Anterior cingulate cortex (tissue), 58 donors: ENCODE measurements around the gene SSR4.

Source experiments
- DNase-seq, 58 donors: peaks; one replicate each; lab custom pipeline; 2025; lab: John Stamatoyannopoulos, UW

SSR4 gene

DNA sequence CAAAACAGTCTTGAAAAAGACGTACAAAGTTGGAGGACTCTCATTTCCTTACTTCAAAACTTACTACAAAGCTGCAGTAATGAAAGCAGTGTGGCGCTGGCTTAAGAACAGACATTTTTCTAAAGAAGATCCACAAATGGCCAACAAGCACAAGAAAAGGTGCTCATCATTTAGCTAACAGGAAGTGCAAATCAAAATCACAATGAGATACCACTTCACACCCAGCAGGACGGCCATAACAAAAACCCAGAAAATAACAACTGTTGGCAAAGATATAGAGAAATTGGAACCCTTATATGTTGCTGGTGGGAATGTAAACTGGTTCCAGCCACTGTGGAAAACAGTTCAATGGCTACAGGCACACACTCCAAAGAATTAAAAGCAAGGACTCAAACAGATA, 32.5 kb downstream of the SSR4 start:
- DNase-seq, result no peak

DNA sequence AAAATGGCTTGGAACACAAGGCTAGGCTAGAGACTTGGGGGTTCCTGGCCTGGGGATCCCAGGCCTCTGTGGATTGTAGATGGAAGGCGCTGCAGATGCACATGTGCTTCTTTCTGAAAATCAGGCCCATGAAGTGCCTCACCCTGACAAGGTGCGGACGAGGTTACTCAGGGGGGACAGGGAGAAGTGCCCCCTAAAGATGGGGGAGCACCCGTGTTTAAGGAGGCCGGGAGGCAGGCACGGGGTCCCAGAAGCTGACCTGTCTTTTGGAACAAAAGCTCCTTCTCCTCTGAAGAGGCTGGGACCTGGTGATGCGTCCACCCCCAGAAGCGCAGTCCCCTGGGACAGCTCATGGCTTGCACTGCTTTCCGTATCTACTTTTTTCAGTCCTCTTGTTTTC, 33.4 kb downstream of the SSR4 start:
- no peak for DNase-seq

DNA sequence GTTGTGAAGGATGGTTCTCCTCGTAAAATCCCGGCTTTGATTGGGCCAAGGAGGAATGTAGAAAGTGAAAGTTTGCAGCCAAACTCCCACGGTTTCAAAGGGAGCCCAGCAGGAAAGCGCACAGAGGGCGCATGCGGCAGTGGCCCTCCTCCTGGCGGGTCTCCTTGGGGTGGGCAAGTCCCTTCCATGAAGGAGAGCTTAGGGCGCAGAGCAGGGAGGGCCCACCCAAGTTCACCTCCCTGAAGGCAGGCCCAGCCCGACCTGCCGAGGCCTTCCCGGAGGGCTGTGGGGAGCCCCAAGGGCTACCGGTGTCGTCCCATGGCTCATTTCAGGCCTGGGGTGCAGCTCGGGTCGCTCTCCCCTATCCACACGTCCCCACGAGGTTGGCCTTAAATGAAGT, 33.8 kb downstream of the SSR4 start:
- DNase-seq, result no peak

DNA sequence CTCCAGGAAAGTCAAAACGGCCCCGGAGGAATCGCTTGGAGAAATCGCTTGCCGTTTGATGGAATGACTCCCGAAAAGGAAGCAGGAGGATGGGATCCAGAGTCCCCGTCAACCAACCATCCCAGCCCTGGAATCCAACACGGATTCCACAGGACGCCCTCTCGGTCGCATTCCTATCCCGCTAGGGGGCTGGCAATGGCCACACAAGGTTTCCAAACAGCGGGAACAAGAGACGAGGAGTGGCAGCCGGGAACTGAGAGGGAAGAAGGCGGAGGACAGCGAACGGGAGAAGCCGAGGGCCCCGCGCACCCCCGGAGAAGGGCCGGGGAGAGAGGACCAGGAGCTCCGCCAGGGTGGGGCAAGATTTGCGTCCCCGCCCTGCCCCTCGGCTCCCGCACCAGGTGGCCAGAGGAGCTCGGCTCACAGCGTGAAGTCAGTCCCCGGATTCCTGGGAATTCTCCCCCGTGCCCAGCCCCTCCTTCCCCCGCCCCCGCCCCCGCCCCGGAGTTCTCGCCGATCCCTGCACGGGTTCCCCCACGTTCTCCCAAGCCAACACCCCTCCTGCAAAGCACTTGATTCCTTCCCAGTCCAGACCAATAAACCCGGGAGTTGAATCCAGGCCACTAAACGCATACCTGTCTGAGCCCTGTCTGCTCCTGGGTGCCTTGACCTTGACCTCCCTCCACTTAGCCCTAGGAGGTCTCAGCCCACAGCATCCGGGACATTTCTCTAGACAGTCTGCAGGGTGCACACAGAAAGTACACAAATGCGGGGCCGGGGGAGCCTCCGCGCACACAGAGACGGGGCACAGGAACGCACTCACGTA, 34.5 kb downstream of the SSR4 start:
- peak in 1 of 58 donors; percentile 27 for DNase-seq

DNA sequence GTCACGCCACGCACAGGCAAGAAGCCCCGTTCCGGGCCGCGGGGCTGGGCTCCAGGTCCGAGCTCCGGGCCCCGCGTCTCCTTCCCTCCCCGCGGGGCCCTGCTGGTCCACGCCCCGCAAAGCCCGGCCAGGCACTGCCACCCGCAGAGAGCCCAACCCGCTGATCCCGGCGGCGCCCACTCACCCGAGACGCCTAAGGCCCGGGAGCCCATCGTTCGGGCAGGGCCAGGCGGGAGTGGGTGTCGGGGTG, 35.0 kb downstream of the SSR4 start:
- DNase-seq, result no peak

DNA sequence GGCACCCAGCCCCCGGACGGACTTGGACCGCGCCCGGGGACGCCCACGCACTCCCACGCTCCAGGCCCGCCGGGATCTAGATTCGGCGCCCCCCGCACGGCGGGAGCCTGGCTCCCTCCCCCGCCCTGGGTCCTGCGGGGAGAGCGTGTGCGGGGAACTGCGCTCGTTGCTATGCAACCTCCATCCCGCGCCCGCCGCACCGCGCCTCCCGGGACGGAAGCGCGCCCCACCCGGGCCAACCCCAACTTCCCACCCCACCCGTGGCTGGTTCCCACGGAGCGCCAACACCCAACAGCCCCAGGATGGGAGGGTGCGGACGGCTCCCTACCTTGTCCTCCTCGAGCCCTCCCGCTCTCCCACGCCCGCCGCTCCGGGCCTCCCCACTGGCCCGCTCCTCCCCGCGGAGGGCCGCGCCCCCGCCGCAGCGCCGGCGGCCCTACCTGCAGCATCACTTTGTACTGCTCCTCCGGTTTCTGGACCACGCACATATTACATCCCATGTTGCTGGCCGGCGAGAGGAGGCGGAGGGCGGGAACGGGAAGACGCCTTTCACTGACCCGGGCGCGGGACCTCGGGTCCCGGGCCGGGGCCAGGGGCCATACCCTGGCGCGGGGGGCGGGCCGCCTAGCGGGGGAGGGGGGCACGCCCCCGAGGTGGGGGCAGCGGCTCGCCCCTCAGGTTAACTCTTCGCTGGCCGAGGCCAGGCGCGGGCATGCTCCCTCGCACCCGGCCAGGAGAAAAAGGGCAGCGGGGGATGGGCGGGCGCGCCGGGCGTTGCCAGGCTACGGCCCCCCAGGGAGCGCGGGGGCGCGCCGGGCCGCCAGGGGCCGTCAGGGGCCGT, 35.6 kb downstream of the SSR4 start, which contains the start of gene PDZD4:
PDZD4 (minus strand) TSS at position 746 of the 841 bp plus-strand sequence; CDS start at position 500, 246 bp downstream.
- peak in 1 of 58 donors; percentile 13 for DNase-seq

DNA sequence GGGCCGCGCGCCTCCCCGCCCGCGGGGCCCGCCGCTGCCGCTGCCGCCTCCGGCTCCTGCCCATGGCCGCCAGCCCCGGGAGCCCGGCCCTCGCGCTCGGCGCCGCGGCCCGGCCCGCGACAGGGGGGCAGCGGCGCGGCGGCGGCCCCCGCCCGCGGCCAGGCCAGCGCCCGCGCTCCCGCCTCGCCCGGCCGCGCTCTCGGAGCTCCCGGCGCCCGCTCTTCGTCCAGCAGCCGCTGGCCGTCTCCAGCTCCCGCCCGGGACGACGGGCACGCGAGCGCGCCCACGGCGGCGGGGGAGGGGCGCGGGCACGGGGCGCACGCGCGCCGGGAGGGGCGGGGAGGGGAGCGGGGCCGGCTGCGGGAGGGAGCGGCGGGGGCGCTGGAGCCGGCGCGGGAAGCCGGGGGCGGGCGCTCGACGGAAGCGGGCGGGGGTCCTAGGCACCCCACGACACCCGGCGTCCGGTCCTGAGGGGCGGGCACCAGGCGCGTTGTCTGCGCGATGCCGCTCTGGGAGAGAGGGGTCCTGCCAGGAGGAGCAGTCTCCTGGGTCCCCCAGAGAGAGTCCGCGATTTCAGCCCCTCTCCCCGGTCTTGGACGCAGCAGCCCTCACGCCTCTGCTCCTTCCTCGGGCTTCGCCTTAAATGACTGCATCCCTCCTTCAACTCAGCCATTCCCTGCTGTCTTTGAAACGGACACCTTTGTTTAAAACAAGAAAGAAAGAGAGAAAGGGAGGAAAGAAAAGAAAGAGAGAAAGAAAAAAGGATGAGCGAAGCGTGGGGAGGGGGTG, 36.4 kb downstream of the SSR4 start:
- peak in 1 of 58 donors; percentile 9 for DNase-seq

DNA sequence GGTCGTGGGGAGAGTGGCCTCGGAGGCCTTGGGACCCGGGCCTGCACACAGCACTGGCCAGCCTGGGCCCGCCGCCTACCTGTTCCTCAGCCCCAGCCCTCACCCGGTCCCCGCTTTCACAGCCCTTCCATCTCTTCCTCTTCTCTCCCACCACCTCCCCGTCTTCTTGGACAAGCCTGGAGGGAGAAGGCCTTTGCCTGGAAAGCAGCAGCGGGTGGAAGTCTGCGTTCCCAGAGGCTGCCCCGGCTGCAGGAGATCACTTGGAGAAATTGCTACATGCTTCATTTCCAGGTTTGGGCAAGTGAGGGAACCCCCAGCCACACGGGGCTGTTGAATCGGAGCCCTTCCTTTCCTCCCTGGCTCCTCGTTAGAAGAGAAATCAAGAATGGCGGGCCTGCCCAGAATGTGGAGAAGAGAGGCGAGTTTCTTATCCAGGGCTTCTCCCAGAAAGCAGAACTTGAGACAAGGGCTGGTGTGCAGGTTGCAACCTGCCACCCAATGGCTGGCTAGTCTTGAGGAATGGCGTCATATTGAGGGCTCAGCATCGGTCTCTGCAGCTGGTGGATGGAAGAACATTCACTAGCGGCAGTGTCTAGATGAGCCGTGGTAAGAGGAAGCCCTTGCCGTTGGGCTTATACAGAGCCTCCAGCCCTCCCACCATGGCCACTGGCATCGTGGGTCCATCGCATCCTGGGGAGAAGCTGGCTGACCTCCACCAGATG, 37.1 kb downstream of the SSR4 start:
- no peak for DNase-seq

DNA sequence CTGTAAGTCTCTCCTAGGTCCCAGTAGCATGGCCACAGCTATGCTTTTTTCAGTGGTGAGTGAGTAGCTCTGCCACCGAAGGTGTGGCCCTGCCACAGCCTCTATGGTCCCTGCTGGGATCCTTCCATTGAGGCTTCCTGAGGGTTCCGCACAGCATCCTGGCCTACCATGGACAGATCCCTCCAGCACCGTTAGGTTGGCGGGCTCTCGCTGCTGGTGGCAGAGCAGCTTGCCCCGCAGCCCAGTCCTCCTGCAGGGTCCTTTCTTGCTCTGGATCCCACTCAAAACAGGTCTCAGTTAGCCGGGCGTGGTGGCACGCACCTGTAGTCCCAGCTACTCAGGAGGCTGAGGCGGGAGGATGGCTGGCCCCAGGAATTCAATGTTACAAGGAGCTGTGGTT, 38.3 kb downstream of the SSR4 start:
- DNase-seq, result no peak

DNA sequence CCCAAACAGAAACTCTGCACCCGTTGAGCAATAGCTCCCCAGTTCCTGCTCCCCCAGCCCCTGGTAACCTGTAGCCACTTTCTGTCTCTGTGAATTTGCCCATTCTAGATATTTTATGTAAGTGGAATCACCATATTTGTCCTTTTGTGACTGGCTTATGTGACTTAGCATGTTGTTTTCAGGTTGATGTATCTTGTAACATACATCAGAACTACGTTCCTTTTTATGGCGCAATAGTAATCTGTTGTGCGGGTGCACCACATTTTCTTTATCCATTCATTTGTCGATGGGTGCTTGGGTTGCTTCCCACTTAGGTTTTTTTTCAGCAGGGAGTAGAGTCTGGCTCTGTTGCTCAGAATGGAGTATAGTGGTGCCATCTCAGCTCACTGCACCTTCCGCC, 42.5 kb downstream of the SSR4 start:
- DNase-seq, result no peak

DNA sequence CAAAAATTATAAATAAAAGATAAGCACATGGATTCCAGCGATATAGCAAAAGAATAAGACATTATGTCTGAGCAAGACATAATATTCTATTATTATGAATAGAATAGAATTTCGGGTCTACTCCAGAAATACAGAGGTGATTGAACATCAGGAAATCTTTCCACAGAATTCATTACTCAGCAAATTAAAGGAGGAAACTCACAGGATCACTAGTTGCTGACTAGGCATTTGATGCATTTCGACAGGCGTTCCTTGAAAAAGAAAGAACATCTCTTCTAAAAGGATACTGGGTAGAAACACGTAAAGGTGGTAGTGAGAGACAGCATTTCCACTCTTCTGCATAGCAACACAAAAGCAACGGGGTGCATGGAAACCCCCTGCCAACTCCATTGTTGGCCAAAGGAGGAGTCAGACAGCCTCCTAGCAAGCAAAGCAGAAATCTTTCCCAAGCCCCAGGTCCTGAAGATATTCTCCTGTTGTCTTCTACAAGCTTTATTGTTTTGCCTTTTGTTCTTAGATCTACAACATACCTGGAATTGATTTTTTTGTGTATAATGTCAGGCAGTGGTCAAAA, 50.1 kb downstream of the SSR4 start:
- DNase-seq, result no peak

DNA sequence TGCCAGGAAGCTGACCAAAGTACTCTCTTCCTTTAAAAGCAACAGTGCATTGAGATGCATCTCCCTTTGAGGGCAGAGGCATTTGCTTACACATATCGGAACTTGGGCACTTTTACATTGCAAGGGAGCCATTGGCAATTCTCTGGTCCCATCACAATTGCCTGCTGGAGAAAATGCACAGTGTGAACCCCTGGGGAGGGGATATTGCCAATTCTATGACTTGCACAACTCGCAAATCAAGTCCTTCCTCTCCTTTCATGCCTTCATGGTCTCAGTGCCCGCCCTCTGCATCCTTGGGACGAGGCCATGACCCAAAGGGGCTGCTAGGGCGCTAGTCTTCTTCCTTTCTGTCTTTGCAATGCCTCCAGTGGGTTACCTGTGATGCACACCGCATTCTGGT, 50.7 kb downstream of the SSR4 start:
- DNase-seq, result no peak

DNA sequence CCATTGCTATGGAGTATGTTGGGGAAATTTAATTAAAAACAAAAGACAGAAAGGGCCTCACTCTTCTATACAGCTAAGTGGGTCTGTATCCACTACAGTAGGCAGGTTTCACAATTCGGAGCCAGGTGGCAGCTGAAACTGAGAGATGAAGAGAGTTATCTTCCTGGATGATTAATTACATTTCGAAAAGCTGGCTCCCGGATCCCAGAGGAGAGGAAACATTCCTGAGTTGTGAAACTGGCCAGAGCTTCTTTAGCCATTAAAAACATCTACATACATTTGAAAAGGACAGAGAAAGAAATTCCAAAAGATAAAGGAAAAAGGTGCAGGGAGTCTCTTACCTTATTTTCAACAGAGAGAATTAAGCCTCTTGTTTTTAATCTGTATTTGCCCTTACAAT, 51.4 kb downstream of the SSR4 start:
- no peak for DNase-seq
